ENCODE data around the gene CYP26B1. TPM values are rescaled to one million over a fixed set of nuclear protein-coding genes. Genes with fewer than 3 reads are reported as not detected.

CYP26B1 gene
- total and polyA plus RNA-seq, 12 donors: 0.88 to 8.3 (median 4.7) TPM

- ATAC-seq (no peak), DNase-seq (no peak)
- H3K27ac ChIP-seq: no peak overlapping the region
- no peak overlapping the region for H3K4me3 ChIP-seq
- TF ChIP-seq CTCF (IDR thresholded peaks at IDR 0.05): no peak
- H3K36me3 ChIP-seq: peaks cover 0 to 48% (median 24%) of the 10 kb centered on the region in 9 donors
- H3K4me1 ChIP-seq: peaks cover 0 to 23% (median 7%) of the 10 kb centered on the region in 9 donors
- H3K27me3 ChIP-seq: no peaks in the 10 kb centered on the region
- intact Hi-C loops (cut with DNase I): no loop called here
- no peaks in the 10 kb centered on the region for H3K9me3 ChIP-seq
- WGBS, 2 donors: 94 to 97% methylated on average over 1 of the region's 1 CpG
These were observed 32.7 kb upstream of the CYP26B1 start for GRCh38 chr2:72180351-72180750.

GRCh38 chr2:72178551-72178950, 30.9 kb upstream of the CYP26B1 start:
- Histone ChIP-seq H3K27ac (no peak overlapping the region), H3K4me3 (no peak overlapping the region), H3K36me3 (peaks cover 0 to 53% (median 24%) of the 10 kb centered on the region in 9 donors), H3K27me3 (no peaks in the 10 kb centered on the region), H3K4me1 (peaks cover 0 to 22% (median 7%) of the 10 kb centered on the region in 9 donors), H3K9me3 (no peaks in the 10 kb centered on the region)
- WGBS, 2 donors: 94 to 98% methylated on average over 2 of the region's 2 CpGs
- intact Hi-C loops (cut with DNase I): loop anchor here in 1 of 10 donors (5.0 kb wide), 1 partner anchor 169 kb away; no protein-coding TSS in a partner anchor
- no peak for TF ChIP-seq CTCF (IDR thresholded peaks at IDR 0.05)
- no peak for ATAC-seq
- DNase-seq: no peak

GRCh38 chr2:72176281-72176680, 28.6 kb upstream of the CYP26B1 start:
- peaks cover 0 to 53% (median 24%) of the 10 kb centered on the region in 9 donors for H3K36me3 ChIP-seq
- H3K4me3 ChIP-seq: no peak overlapping the region
- 47 to 75% methylated on average over 1 of the region's 1 CpG for WGBS, 2 donors

DNA sequence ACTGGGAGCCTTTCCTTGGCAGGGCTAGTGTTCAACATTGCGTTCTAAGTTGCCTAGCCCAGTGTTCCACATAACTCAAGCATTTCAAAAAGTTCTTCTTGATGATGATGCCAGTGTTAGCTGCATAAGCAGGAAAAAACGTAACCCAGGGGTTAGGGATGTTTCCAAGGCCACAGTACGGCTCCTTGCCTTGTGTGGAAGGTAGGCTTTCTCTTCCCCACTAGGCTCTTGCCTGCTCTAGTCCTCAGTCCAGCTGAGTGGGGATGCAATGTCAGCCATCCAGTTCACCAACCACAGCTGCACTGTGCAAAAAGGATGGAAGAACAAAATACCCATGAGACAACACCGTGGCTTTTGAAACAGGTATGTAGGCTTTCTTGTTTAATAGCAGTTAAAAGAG, 28.0 kb upstream of the CYP26B1 start:
- DNase-seq: no peak
- peaks cover 0 to 53% (median 24%) of the 10 kb centered on the region in 9 donors for H3K36me3 ChIP-seq
- no peak overlapping the region for H3K4me3 ChIP-seq
- no peak overlapping the region for H3K27ac ChIP-seq
- H3K27me3 ChIP-seq: no peaks in the 10 kb centered on the region
- WGBS, 2 donors: 96% methylated on average over 4 of the region's 4 CpGs
- peaks cover 0 to 10% (median 0%) of the 10 kb centered on the region in 9 donors for H3K4me1 ChIP-seq
- ATAC-seq: no peak
- TF ChIP-seq CTCF (IDR thresholded peaks at IDR 0.05): no peak
- H3K9me3 ChIP-seq: no peaks in the 10 kb centered on the region
- intact Hi-C loops (cut with DNase I): loop anchor here in 1 of 10 donors (5.0 kb wide), 1 partner anchor 172 kb away; no protein-coding TSS in a partner anchor

More at GRCh38 chr2:72176281-72176680, 28.6 kb upstream of the CYP26B1 start:
- DNase-seq: no peak
- Histone ChIP-seq H3K4me1 (peaks cover 0 to 10% (median 0%) of the 10 kb centered on the region in 9 donors), H3K9me3 (no peaks in the 10 kb centered on the region), H3K27me3 (no peaks in the 10 kb centered on the region), H3K27ac (no peak overlapping the region)
- no peak for TF ChIP-seq CTCF (IDR thresholded peaks at IDR 0.05)
- intact Hi-C loops (cut with DNase I): loop anchor here in 1 of 10 donors (5.0 kb wide), 1 partner anchor 171 kb away; no protein-coding TSS in a partner anchor
- ATAC-seq: no peak

Measured in heart right ventricle (tissue), 16 donors.